Epithelial cell of prostate (primary cell): Measurements from ENCODE around the gene FSCN2.
A peak's percentile ranks its signal among the peaks of the same experiment; 100 is the strongest.
"Not testable (repeated sequence)": the region's sequence is repeated elsewhere in the genome, so short reads cannot be mapped to it uniquely, and the experiment has no call there.

Experiments used
- DNase-seq: peaks from one replicate; pipeline ENCODE4 v3.0.0-alpha.2; 2011; ENCODE audit warnings: low read depth, low spot score
- H3K27ac ChIP-seq: fragments of 450-650 bp; 2 replicates; pipeline ENCODE4 v1.5.1; 2017; ENCODE audit warnings: mild to moderate bottlenecking

The FSCN2 gene

GRCh38 chr17:81573794-81574642 lies 45.8 kb downstream of the FSCN2 start:
- DNase-seq: no peak
- no peak overlapping the region for H3K27ac ChIP-seq

- DNase-seq: no peak
- H3K27ac ChIP-seq: no peak overlapping the region
These were observed 46.4 kb downstream of the FSCN2 start for GRCh38 chr17:81574643-81574956.

GRCh38 chr17:81575836-81576235 lies 47.7 kb downstream of the FSCN2 start:
- no peak for DNase-seq
- H3K27ac ChIP-seq: no peak overlapping the region

- H3K27ac ChIP-seq: no peak overlapping the region
- peak; percentile 29 for DNase-seq
These were observed 48.6 kb downstream of the FSCN2 start for GRCh38 chr17:81576621-81577277.

- no peak for DNase-seq
- no peak overlapping the region for H3K27ac ChIP-seq
These were observed 49.3 kb downstream of the FSCN2 start for GRCh38 chr17:81577278-81578000.

GRCh38 chr17:81578038-81578441 lies 49.9 kb downstream of the FSCN2 start:
- no peak overlapping the region for H3K27ac ChIP-seq
- no peak for DNase-seq

GRCh38 chr17:81578561-81579225 lies 50.5 kb downstream of the FSCN2 start:
- DNase-seq: no peak

GRCh38 chr17:81579298-81579697 lies 51.1 kb downstream of the FSCN2 start:
- DNase-seq: no peak
- no peak overlapping the region for H3K27ac ChIP-seq

More at GRCh38 chr17:81578561-81579225, 50.5 kb downstream of the FSCN2 start:
- no peak overlapping the region for H3K27ac ChIP-seq

- DNase-seq: no peak
- no peak overlapping the region for H3K27ac ChIP-seq
These were observed 51.7 kb downstream of the FSCN2 start for GRCh38 chr17:81579821-81580321.

- H3K27ac ChIP-seq: no peak overlapping the region
- no peak for DNase-seq
These were observed 52.3 kb downstream of the FSCN2 start for GRCh38 chr17:81580481-81580880.

- DNase-seq: no peak
- H3K27ac ChIP-seq: no peak overlapping the region
These were observed 53.6 kb downstream of the FSCN2 start for GRCh38 chr17:81581758-81582157.

GRCh38 chr17:81582341-81582740 lies 54.2 kb downstream of the FSCN2 start:
- no peak for DNase-seq
- no peak overlapping the region for H3K27ac ChIP-seq

- H3K27ac ChIP-seq: no peak overlapping the region
- DNase-seq: no peak
These were observed 54.6 kb downstream of the FSCN2 start for GRCh38 chr17:81582749-81583148.

GRCh38 chr17:81583589-81584342 lies 55.6 kb downstream of the FSCN2 start:
- no peak for DNase-seq
- no peak overlapping the region for H3K27ac ChIP-seq

GRCh38 chr17:81584771-81585170 lies 56.6 kb downstream of the FSCN2 start:
- not testable (repeated sequence) for H3K27ac ChIP-seq, DNase-seq

GRCh38 chr17:81586096-81586495 lies 57.9 kb downstream of the FSCN2 start:
- H3K27ac ChIP-seq: no peak overlapping the region
- no peak for DNase-seq
